IPS DF 4.7 (cell line): ENCODE results near the gene PMP22.

Source experiments
- DNase-seq: peaks from one replicate; pipeline ENCODE4 v3.0.0-alpha.2; 2013; ENCODE audit warnings: low spot score; ENCODE audit errors: extremely low read depth

PMP22 gene

DNA sequence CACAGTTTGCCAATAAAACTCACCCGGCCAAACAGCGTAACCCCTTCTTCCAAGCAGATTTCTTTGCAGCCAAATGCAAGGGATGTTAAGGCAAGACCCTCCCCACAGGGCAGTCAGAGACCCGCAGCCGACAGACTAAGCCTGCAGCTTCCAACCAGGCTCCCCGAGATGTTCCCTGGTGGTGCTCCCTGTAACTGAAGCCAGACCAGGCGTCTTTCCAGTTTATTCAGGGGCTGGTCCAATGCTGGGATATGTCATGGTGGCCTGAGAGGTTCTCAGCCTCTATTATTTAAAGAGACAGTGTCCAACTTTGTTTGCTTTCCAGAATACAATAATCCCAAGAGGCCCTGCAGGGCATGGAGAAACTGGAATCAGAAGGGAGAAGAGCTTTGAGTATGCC is at the start of gene PMP22:
PMP22 (minus strand) TSS at position 196 of the 400 bp plus-strand sequence. CDS start 4,599 bp downstream, outside the sequence.
- DNase-seq, result no peak

DNA sequence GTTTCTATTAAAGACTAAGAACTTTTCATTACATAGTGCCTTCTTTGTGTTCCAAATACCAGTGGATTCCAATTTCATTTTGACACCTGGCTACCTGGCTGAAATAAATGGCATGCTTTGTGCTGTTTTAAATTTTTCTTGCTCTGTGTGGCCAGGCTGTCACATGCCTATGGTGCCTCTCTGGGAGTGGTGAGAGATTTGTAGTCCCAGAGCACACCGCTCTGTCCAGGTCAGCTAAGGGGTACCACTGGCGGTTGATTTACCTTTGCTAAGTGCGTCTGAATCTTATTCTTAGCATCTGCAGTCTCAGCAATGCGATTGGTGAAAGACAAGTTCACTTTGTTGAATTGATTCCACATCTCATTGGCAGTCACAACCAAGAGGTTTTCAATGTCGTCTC is 46.9 kb upstream of the PMP22 start:
- no peak for DNase-seq

- no peak for DNase-seq
Measured at GRCh38 chr17:15309793-15310192, 44.7 kb upstream of the PMP22 start.

DNA sequence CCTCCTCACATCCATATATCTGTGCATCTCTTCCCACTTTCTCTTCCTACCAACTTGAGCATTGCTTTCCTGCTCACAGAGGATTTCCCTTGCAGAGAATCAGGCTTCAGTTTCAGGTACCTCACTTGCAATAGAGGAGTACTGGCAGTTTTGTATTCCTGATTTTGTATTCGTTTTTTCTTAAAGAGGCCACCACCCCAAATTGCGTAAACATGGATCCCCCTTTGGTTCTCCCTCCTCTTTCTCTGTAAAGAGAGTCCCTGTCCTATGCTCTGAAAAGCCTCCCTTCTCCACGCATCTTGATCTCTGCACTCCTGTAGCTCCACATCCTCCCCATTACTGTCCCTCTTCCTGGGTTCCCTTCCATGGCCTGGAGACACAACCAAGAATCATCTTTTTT is 44.1 kb upstream of the PMP22 start:
- no peak for DNase-seq

GRCh38 chr17:15308758-15309157 is 43.6 kb upstream of the PMP22 start:
- DNase-seq, result no peak

DNA sequence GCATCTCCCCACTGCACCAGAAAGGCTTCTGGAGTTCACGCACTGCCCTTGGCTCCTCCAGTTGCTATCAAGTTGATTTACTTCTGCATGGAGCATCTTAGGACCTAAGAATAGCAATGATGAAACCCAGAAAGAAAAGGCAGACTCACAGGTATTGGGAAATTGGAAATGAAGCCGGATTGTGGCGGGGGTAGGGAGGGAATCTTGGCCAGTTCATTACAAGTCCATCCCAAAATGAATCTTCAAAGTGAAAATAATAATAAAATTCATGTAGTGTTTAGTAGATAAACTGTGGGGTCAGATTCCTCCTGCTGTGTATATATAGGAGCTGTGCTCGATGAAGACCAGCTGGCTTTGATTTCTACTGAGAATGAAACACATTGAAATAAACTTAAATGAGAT is 42.6 kb upstream of the PMP22 start:
- DNase-seq, result no peak

DNA sequence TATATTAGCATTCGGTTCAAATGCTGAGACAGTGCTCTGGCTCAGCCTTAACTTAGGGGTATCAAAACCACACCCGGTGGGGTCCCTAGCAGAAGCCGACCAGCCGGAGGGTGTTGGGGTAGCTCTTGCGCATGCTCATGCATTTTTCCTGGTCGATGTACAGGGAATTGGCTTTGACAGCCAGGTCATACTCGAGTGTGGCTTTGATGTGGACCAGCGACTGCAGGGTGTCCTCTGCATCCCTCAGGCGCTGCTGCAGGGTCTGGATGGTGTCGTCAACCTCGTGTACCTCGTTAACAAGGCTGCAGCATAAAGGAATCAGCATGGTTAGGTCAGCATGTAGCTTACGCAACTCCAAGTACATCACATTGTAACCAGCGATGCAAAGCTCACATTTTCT is 38.7 kb upstream of the PMP22 start:
- DNase-seq, result no peak

GRCh38 chr17:15303268-15303667 is 38.1 kb upstream of the PMP22 start:
- no peak for DNase-seq

DNA sequence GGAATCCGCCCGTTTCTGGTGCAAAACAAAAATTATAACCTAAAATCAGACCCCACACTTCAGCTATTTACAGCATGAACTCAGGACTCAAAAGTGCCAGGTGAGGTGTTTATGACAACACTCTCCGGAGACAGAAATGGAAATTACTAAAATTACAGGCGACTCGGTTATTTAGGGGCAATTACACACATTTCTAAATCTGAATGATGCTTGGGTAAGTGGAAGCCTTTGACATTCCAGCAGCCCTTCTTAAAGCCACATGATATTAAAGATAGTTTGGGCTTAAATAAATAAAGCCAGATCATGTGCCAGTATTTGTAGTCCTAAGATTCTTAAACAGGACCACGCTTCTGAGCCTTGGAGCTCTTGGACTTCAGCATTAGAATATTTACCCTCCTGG is 36.7 kb upstream of the PMP22 start:
- DNase-seq, result no peak

DNA sequence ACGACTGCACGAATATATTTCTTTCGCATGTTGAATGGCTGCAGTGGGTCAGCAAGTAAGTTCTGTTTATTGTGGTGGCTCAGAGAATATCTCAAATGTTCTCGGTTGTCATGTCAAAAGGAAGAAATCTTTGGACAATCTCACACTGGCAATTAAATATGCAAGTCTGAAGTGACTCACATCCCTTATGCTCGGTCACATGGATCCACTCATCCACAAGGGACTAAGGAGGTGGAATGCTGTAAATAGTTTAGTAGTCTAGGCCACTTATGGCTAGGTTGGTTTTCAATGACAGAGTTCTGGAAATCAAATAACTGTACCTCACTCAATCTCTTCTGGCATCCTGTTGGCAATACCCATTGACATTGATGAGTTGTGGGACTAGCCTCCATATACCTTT is 33.0 kb upstream of the PMP22 start:
- no peak for DNase-seq

DNA sequence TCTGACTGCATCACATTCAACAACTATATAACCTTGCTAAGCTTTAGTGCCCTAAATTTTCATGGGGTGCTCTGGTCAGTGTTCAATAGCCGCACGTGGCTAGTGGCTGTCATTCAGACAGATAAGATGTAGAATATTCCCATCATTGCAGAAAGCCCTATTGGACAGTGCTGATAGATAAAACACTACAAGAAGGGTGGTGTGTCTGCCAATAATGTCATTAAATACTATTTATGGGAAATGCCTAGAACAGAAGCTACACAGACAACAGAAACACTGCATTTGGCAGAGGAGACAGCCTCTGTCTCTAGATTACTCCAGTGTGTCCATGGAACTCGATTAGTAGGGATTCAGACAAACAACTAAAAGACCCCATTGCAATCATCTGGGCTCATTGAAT is 28.4 kb upstream of the PMP22 start:
- DNase-seq, result no peak

- DNase-seq, result no peak
Measured at GRCh38 chr17:15291674-15292361, 26.7 kb upstream of the PMP22 start.

DNA sequence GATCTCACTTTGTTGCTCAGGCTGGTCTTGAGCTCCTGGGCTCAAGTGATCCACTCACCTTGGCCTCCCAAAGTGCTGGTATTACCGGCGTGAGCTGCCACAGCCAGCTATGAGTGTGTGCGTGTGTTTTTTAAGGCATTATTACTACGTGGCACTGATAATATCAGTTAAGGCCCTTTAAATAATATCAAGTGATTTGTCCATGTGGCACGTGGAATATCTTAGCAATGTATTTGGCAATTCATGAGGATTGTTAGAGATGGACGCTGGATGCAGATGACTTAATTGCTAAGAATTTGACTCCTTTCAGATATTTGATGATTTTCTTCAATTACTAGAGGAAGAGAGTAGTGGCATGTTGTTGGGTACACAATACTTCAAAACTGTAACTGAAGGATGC is 25.5 kb upstream of the PMP22 start:
- DNase-seq, result no peak

DNA sequence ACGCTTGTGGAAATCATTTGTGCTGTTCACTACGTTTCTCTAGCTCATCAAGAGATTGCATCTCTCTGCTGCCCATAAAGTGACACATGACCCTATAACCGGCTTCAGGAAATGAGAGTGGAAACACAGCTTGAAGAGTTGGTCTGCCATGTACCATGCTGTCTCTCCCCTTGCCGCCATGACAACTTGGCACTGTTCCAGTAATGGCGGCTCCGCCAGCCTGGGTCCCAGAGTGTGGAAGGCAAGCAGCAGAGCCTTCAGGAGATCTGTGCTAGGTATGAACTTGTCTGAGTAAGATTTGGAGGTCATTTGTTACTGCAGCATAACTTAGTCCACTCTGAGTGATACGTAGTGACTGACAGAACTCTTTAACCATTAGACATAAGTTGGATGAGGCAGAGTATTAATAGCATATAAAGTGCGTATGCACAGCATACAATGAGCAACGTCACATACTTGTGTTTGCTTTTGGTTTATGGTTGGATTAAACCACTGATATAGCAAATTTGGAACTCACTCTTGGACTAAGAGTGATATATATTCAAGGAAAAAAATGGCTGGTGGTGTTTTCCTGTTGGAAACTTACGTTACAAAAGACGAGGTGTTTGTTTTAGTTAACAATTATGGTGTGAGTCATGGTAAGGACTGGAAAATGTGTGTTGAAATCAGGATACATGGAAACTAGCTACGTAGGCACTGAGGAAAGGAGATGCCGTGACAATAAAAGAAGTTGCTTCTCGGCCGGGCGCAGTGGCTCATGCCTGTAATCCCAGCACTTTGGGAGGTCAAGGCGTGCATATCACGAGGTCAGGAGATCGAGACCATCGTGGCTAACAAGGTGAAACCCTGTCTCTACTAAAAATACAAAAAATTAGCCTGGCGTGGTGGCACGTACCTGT is 24.4 kb upstream of the PMP22 start:
- DNase-seq, result no peak

DNA sequence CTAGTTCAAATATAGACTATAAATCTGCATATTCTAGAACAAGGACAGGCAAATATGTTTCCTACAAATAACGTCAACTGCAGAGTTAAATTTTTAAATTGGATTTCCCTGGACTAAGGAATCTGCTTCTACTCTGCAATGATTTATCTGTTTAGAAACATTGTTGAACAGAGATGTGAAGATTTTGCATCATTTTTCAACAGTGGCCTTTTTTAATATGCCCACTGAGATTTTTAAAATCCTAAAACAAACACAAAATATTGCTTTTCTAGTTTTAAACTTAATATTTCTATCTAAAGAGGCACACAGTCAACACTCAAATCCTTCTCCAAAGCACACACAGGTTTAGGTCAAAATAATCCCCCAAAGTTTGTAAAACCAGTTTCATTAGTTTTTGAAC is 23.7 kb upstream of the PMP22 start:
- DNase-seq, result no peak

DNA sequence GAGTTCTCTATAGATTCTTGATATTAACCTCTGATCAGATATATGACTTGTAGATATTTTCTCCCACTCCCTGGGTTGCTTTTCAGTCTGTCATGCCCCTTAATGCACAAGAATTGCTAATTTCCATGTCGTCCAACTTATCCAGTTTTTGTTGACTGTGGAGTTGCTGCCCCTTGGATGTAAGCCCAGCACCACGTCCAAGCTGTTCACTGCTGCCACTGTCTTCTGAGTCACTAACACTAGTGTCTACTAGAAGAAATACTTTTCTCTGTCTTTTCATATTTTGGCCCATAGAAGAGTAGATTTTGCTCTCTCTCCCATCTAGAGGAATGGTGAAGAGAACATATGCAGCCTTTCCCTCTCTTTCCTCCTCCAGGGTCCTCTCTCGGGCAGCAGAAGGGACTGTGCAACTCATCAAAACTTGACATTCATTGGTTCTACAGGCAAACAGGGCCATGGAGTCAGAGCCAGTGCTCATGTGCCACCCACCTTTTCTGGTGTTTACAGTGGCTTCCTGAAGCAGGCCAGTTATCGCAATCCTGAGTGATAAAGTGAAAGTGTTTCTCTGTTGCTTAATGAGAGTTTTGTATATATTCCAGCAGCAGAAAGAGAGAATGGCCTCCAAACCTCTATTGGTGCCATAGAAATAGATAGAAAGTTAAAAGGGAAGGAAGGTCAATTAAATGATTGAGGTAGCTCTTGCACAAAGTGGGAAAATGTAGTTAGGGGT is 22.6 kb upstream of the PMP22 start:
- no peak for DNase-seq

DNA sequence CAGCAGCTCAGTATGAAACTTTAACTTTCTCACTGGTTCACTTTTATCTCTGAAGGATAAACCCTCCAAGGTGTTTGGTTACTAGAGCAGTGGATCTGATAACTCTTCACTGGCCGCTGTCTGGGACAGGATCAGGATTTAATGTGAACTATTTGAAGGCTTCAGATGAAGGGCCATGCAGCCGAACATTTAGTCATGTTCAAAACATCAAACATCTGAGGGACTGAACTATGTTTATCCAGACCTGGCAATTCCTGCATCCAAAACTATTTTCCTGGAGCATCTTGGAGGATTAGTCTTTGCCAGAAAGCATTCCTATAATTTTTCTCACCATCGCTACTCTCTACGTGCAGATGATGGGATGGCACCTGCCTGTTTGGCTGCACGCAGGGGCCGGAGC is 20.3 kb upstream of the PMP22 start:
- DNase-seq, result no peak

- DNase-seq, result no peak
Measured at GRCh38 chr17:15284537-15284936, 19.4 kb upstream of the PMP22 start.

- no peak for DNase-seq
Measured at GRCh38 chr17:15284107-15284506, 19.0 kb upstream of the PMP22 start.

DNA sequence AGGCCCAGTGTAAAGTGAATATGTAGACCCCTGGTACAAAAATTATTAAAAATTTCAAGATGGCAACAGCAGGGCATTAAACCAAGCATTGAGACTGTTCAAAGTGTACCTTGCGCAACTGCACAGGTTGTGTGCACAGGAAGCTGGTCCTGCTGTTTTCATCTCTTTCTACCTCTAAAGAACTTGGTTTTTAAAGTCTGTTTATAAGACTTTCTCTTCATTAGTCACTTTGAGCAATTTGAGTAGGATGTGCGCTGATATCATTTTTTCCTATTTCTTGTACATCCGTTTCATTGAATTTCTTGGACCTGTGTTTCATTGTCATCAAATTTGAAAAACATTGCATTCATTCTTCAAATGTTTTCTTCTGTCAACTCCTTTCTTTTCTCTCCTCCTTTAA is 16.8 kb upstream of the PMP22 start:
- DNase-seq, result no peak

DNA sequence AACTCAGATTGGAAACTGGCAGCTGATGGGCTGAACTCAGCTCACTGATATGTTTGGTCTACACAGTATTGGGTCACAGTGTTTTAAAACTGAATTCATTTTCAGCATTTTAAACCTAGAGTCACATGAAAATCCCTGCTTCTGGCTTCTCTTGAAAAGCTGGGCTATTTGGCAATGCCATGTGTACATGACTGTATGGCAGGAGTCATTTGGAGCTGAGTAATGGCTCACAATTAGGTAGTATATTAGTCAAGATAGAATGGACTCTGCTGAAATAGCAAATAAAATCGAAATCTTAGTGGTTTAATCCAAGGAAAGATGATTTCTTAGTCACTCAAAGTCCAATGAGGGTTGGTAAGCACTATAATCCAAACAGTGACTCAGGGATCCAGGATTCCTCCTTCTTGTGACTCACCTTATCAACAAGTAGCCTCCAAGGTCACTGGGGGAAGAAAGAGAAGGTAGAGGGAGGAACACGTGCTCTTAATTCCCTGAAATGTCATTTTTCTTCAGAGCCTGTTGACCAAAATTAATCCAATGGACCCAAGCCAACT is 13.9 kb upstream of the PMP22 start:
- DNase-seq, result no peak

- DNase-seq, result no peak
Measured at GRCh38 chr17:15278380-15278779, 13.3 kb upstream of the PMP22 start.
